Astrocyte (in vitro differentiated cells and primary cell): Measurements from ENCODE around the gene PPP1R8. TPM values are rescaled to one million over a fixed set of nuclear protein-coding genes. Genes with fewer than 3 reads are reported as not detected.
"Not testable (repeated sequence)": the region's sequence is repeated elsewhere in the genome, so short reads cannot be mapped to it uniquely, and the experiment has no call there.

ENCODE experiments used
- DNase-seq: peaks from one replicate; pipeline ENCODE4 v3.0.0-alpha.2; 2010; ENCODE audit warnings: low read depth
- FAIRE-seq: peaks from 2 replicates; lab custom pipeline; 2011; peaks lifted over from hg19 to GRCh38; lab: Jason Lieb, UNC
- H2AFZ ChIP-seq: 2 replicates; pipeline ENCODE4 v1.6.0; 2012; ENCODE audit warnings: low read depth, low read length, inconsistent platforms
- H3K27ac ChIP-seq: 2 replicates; pipeline ENCODE4 v1.5.1; 2011; ENCODE audit warnings: low read depth, low read length, inconsistent platforms
- H3K27me3 ChIP-seq: 2 replicates; pipeline ENCODE4 v1.6.0; 2011; ENCODE audit warnings: low read length, inconsistent platforms; ENCODE audit not compliant: insufficient read depth
- H3K36me3 ChIP-seq: 2 replicates; pipeline ENCODE4 v1.5.1; 2011; ENCODE audit warnings: low read length, inconsistent platforms; ENCODE audit not compliant: insufficient read depth
- H3K4me1 ChIP-seq: 2 replicates; pipeline ENCODE4 v1.5.1; 2011; ENCODE audit warnings: low read length, inconsistent platforms; ENCODE audit not compliant: insufficient read depth
- H3K4me2 ChIP-seq: 2 replicates; pipeline ENCODE4 v1.6.0; 2012; ENCODE audit warnings: low read length, inconsistent platforms
- H3K4me3 ChIP-seq: 2 replicates; pipeline ENCODE4 v1.5.1; 2011; ENCODE audit warnings: low read depth, mild to moderate bottlenecking, low read length, inconsistent platforms; ENCODE audit not compliant: insufficient read depth
- H3K79me2 ChIP-seq: 2 replicates; pipeline ENCODE4 v1.6.0; 2012; ENCODE audit warnings: mild to moderate bottlenecking, low read length, inconsistent platforms; ENCODE audit not compliant: insufficient read depth
- H3K9ac ChIP-seq: 2 replicates; pipeline ENCODE4 v1.6.0; 2012; ENCODE audit warnings: mild to moderate bottlenecking, low read length, inconsistent platforms
- H3K9me3 ChIP-seq: 2 replicates; pipeline ENCODE4 v1.5.1; 2012; ENCODE audit warnings: low read depth, mild to moderate bottlenecking, low read length, inconsistent platforms; ENCODE audit not compliant: insufficient read depth
- H4K20me1 ChIP-seq: 2 replicates; pipeline ENCODE4 v1.6.0; 2012; ENCODE audit warnings: low read length, inconsistent platforms; ENCODE audit not compliant: insufficient read depth
- H3K27ac Mint-ChIP-seq: one replicate; pipeline ENCODE4 v1.8.0; 2021; ENCODE audit warnings: mild to moderate bottlenecking, mixed read lengths; ENCODE audit not compliant: unreplicated experiment
- H3K27me3 Mint-ChIP-seq: one replicate; pipeline ENCODE4 v1.8.0; 2021; ENCODE audit warnings: low read depth, mixed read lengths; ENCODE audit not compliant: unreplicated experiment
- H3K36me3 Mint-ChIP-seq: one replicate; pipeline ENCODE4 v1.8.0; 2021; ENCODE audit warnings: low read depth, mixed read lengths; ENCODE audit not compliant: unreplicated experiment
- H3K4me1 Mint-ChIP-seq: one replicate; pipeline ENCODE4 v1.8.0; 2021; ENCODE audit warnings: low read depth, mixed read lengths; ENCODE audit not compliant: unreplicated experiment
- H3K4me3 Mint-ChIP-seq: one replicate; pipeline ENCODE4 v1.8.0; 2021; ENCODE audit warnings: mild to moderate bottlenecking, moderate library complexity, mixed read lengths; ENCODE audit not compliant: unreplicated experiment
- H3K9me3 Mint-ChIP-seq: one replicate; pipeline ENCODE4 v1.8.0; 2021; ENCODE audit warnings: mild to moderate bottlenecking, mixed read lengths; ENCODE audit not compliant: unreplicated experiment
- EZH2 ChIP-seq: IDR thresholded peaks from 2 replicates; pipeline ENCODE4 v1.6.1; 2012; ENCODE audit warnings: mild to moderate bottlenecking, low read length, inconsistent platforms; ENCODE audit not compliant: insufficient read depth
- total RNA-seq: library from RNA; stranded (reverse); gene quantifications from 2 replicates; pipeline ENCODE4 v1.2.1, GENCODE V29; 2021
- TF ChIP-seq, protein P1 (sequence below): IDR thresholded peaks from 2 replicates; pipeline ENCODE4 v1.5.1; 2011; ENCODE audit warnings: low read depth, mild to moderate bottlenecking, inconsistent platforms, low read length, moderate library complexity; ENCODE audit not compliant: insufficient read depth

The PPP1R8 gene
- total RNA-seq, 1 donor from 2014 or later = 35.6 TPM

DNA sequence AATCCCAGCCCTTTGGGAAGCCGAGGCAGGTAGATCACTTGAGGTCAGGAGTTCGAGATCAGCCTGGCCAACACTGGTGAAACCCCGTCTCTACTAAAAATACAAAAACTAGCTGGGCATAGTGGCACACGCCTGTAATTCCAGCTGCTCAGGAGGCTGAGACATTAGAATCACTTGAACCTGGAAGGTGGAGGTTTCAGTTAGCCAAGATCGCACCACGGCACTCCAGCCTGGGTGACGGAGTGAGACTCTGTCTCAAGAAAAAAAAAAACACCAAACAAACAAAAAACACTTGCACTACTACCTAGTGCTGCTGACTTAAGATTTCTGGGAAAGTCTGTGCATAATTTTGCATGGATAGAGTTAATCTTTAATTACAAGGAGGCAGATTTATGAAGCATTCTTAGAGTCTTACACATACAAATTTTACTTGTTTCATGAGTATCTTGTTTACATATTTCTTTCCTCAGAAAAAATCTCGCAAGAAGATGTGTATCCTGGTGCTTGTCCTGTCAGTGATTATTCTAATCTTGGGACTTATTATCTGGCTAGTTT, 8.7 kb upstream of the PPP1R8 start:
- H3K27me3 ChIP-seq = no peaks in the 10 kb centered on the region
- no peak overlapping the region for H3K4me2 ChIP-seq
- H3K36me3 ChIP-seq = peaks cover 36% of the 10 kb centered on the region
- H3K4me1 Mint-ChIP-seq = peaks cover 10% of the 10 kb centered on the region
- H3K27ac ChIP-seq = no peak overlapping the region
- DNase-seq (no peak), FAIRE-seq (no peak)
- H3K27me3 Mint-ChIP-seq = no peaks in the 10 kb centered on the region
- no peak overlapping the region for H3K4me3 Mint-ChIP-seq
- H3K9me3 ChIP-seq = no peaks in the 10 kb centered on the region
- H4K20me1 ChIP-seq = no peaks in the 10 kb centered on the region
- no peaks in the 10 kb centered on the region for H3K9me3 Mint-ChIP-seq
- no peak overlapping the region for H3K27ac Mint-ChIP-seq
- H3K79me2 ChIP-seq = no peaks in the 10 kb centered on the region
- no peak overlapping the region for H3K4me3 ChIP-seq
- no peak overlapping the region for H3K9ac ChIP-seq
- no peaks in the 10 kb centered on the region for H3K4me1 ChIP-seq
- TF ChIP-seq, protein P1, sequence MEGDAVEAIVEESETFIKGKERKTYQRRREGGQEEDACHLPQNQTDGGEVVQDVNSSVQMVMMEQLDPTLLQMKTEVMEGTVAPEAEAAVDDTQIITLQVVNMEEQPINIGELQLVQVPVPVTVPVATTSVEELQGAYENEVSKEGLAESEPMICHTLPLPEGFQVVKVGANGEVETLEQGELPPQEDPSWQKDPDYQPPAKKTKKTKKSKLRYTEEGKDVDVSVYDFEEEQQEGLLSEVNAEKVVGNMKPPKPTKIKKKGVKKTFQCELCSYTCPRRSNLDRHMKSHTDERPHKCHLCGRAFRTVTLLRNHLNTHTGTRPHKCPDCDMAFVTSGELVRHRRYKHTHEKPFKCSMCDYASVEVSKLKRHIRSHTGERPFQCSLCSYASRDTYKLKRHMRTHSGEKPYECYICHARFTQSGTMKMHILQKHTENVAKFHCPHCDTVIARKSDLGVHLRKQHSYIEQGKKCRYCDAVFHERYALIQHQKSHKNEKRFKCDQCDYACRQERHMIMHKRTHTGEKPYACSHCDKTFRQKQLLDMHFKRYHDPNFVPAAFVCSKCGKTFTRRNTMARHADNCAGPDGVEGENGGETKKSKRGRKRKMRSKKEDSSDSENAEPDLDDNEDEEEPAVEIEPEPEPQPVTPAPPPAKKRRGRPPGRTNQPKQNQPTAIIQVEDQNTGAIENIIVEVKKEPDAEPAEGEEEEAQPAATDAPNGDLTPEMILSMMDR = no peak
- no peak for TF ChIP-seq EZH2
- H3K36me3 Mint-ChIP-seq = peaks cover 7% of the 10 kb centered on the region
- no peak overlapping the region for H2AFZ ChIP-seq

DNA sequence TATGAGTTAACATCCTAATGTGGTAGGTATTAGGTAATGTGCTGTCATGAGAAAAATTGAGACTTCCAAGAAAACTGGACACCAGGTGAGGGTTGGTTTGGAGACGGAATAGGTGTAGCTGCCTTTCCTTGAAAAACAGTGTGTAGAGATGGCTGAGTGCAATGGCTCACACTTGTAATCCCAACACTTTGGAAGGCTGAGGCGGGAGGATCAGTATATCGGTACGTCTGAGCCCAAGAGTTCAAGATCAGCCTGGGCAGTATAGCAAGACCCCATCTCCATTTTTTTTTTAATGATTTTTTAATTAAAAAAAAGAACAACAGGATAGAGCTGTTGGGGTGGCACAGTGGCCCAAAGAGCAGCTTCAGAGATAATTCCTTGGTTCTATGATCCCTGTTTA, 6.8 kb upstream of the PPP1R8 start:
- no peaks in the 10 kb centered on the region for H3K4me1 ChIP-seq
- Mint-ChIP-seq H3K9me3 (no peaks in the 10 kb centered on the region), H3K4me1 (peaks cover 2% of the 10 kb centered on the region), H3K27ac (no peak overlapping the region), H3K36me3 (peaks cover 4% of the 10 kb centered on the region), H3K27me3 (no peaks in the 10 kb centered on the region), H3K4me3 (no peak overlapping the region)
- H3K9me3 ChIP-seq = no peaks in the 10 kb centered on the region
- H3K27ac ChIP-seq = no peak overlapping the region
- no peak overlapping the region for H2AFZ ChIP-seq
- H3K36me3 ChIP-seq = peaks cover 31% of the 10 kb centered on the region
- no peak overlapping the region for H3K4me3 ChIP-seq
- H3K27me3 ChIP-seq = no peaks in the 10 kb centered on the region
- FAIRE-seq = no peak
- TF ChIP-seq, protein P1 = no peak
- TF ChIP-seq EZH2 = no peak
- H3K79me2 ChIP-seq = no peaks in the 10 kb centered on the region
- H3K9ac ChIP-seq = no peak overlapping the region
- no peak for DNase-seq
- H3K4me2 ChIP-seq = no peak overlapping the region
- H4K20me1 ChIP-seq = no peaks in the 10 kb centered on the region

DNA sequence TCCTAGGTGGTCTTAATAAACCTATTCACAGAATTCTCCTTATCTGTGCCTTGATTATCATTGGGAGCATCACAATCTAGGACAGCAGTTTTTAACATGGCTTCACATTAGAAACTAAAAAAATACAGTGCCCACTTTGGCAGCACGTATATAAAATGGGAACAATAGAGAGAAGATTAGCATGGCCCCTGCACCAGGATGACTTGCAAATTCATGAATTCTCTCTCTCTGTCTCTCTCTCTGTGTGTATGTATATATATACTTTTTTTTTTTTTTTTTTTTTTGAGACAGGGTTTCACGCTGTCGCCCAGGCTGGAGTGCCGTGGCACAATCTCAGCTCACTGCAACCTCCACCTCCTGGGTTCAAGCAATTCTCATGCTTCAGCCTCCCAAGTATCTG, 6.2 kb upstream of the PPP1R8 start:
- Mint-ChIP-seq H3K4me1 (peaks cover 2% of the 10 kb centered on the region), H3K27ac (no peak overlapping the region), H3K4me3 (no peak overlapping the region), H3K9me3 (no peaks in the 10 kb centered on the region), H3K36me3 (peaks cover 4% of the 10 kb centered on the region), H3K27me3 (no peaks in the 10 kb centered on the region)
- FAIRE-seq (no peak), DNase-seq (no peak)
- H3K36me3 ChIP-seq = peaks cover 30% of the 10 kb centered on the region
- no peaks in the 10 kb centered on the region for H3K27me3 ChIP-seq
- H3K4me1 ChIP-seq = no peaks in the 10 kb centered on the region
- H3K9ac ChIP-seq = no peak overlapping the region
- no peaks in the 10 kb centered on the region for H4K20me1 ChIP-seq
- H3K9me3 ChIP-seq = no peaks in the 10 kb centered on the region
- TF ChIP-seq, protein P1 = no peak
- TF ChIP-seq EZH2 = no peak
- H3K27ac ChIP-seq = no peak overlapping the region
- H2AFZ ChIP-seq = no peak overlapping the region
- no peak overlapping the region for H3K4me3 ChIP-seq
- H3K79me2 ChIP-seq = no peaks in the 10 kb centered on the region
- no peak overlapping the region for H3K4me2 ChIP-seq

DNA sequence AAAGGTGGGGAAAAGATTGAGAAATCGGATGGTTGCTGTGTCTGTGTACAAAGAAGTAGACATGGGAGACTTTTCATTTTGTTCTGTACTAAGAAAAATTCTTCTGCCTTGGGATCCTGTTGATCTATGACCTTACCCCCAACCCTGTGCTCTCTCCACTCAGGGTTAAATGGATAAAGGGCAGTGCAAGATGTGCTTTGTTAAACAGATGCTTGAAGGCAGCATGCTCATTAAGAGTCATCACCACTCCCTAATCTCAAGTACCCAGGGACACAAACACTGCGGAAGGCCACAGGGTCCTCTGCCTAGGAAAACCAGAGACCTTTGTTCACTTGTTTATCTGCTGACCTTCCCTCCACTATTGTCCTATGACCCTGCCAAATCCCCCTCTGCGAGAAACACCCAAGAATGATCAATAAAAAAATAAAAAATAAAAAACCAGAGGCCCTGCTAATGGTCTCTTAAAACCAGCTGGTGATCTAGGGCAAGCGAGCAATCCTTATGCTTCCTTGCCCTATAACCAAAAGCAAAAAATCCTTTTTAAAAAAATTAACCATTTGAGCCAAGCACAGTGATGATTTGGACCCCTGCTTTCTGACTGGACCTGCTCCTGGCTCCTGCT, 1.1 kb upstream of the PPP1R8 start:
- not testable (repeated sequence) for H3K27ac ChIP-seq, H3K4me3 ChIP-seq, H3K4me2 ChIP-seq, H3K36me3 Mint-ChIP-seq, H3K27me3 ChIP-seq, H3K27me3 Mint-ChIP-seq, DNase-seq, H3K9me3 Mint-ChIP-seq, H2AFZ ChIP-seq, H3K9me3 ChIP-seq, FAIRE-seq
- Mint-ChIP-seq H3K27ac (peak overlapping the region; percentile 34), H3K4me3 (peak overlapping the region; percentile 96), H3K4me1 (peaks cover 17% of the 10 kb centered on the region)
- Histone ChIP-seq H3K79me2 (peaks cover 38% of the 10 kb centered on the region), H4K20me1 (peaks cover 20% of the 10 kb centered on the region), H3K9ac (peak overlapping the region; percentile 97), H3K4me1 (peaks cover 19% of the 10 kb centered on the region), H3K36me3 (peaks cover 15% of the 10 kb centered on the region)
